ACHN (cell line): ENCODE results near the gene HOXA11.
A peak's percentile ranks its signal among the peaks of the same experiment; 100 is the strongest.

Experiments
- DNase-seq: peaks from one replicate; pipeline ENCODE4 v3.0.0-alpha.2; 2015
- in situ Hi-C: cut with HindIII; loops from 2 replicates; pipeline ENCODE4 v1.10.0; 2017; ENCODE audit warnings: low sequenced_read_pairs, low pct_ligation_motif_present, low pct_unique_long_range_greater_than_20kb

Gene HOXA11

DNA sequence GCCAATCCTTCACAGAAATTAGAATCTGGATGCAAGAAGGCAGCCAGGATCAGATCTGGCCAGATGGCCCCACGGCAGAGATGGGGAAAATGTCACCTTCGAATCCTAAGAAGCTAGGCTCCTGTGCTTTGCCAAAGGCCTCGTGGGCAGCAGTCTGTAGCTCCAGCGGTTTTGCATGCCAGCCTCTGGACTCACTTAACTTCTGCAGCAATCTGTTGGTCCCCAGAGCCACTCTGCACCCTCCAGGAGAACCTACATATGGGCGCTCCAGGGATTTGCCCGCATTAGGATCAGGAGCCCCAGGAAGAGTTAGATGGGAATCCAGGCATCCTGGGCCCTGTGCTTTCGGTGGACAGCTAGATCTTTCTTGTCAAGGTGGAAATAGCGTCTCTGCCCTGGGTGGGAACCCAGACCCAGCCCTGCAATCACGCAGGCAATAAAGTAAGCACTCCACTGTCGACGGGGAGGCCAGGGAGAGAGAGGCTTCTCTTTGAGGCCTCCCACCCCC lies 25.0 kb upstream of the HOXA11 start:
- DNase-seq: no peak
- in situ Hi-C loops: loop anchor here (25.0 kb wide), 1 partner anchor 377 kb away; no protein-coding TSS in a partner anchor

DNA sequence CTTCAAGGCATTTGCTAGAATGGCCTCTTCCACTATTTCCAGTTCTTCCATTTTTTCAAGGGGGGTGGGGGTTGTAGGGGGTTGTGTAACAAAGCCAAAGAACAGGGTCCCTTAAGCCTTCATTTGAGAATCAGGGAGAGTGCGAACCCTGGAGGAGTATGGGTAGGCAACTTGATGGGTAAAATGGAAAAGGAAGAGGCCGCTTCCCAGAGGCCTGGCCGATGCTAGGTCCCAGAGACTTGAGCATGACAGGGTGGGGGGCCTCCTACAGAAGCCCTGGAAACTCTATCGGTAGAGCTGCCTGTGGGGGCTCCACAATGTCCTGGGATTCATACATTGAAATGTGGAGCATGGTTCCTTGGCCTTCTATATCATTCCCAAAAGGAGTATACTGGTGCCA lies 24.0 kb upstream of the HOXA11 start:
- in situ Hi-C loops: loop anchor here (25.0 kb wide), 1 partner anchor 378 kb away; no protein-coding TSS in a partner anchor
- no peak for DNase-seq

GRCh38 chr7:27207348-27207985 lies 22.4 kb upstream of the HOXA11 start:
- in situ Hi-C loops: loop anchor here (25.0 kb wide), 1 partner anchor 380 kb away; no protein-coding TSS in a partner anchor
- DNase-seq: no peak

- no peak for DNase-seq
- in situ Hi-C loops: loop anchor here (25.0 kb wide), 1 partner anchor 382 kb away; no protein-coding TSS in a partner anchor
Observed at GRCh38 chr7:27205325-27206280, 20.6 kb upstream of the HOXA11 start.

GRCh38 chr7:27204851-27205322 lies 19.9 kb upstream of the HOXA11 start:
- in situ Hi-C loops: loop anchor here (25.0 kb wide), 1 partner anchor 382 kb away; no protein-coding TSS in a partner anchor
- peak; percentile 27 for DNase-seq

GRCh38 chr7:27203964-27204594 lies 19.0 kb upstream of the HOXA11 start:
- in situ Hi-C loops: loop anchor here (25.0 kb wide), 1 partner anchor 383 kb away; no protein-coding TSS in a partner anchor
- no peak for DNase-seq

- in situ Hi-C loops: loop anchor here (25.0 kb wide), 1 partner anchor 384 kb away; no protein-coding TSS in a partner anchor
Observed at GRCh38 chr7:27203365-27203953, 18.4 kb upstream of the HOXA11 start.

GRCh38 chr7:27202862-27203134 lies 17.8 kb upstream of the HOXA11 start:
- no peak for DNase-seq
- in situ Hi-C loops: loop anchor here (25.0 kb wide), 1 partner anchor 385 kb away; no protein-coding TSS in a partner anchor

More at GRCh38 chr7:27203365-27203953, 18.4 kb upstream of the HOXA11 start:
- DNase-seq: no peak

- no peak for DNase-seq
- in situ Hi-C loops: loop anchor here (25.0 kb wide), 1 partner anchor 385 kb away; no protein-coding TSS in a partner anchor
Observed at GRCh38 chr7:27202018-27202861, 17.2 kb upstream of the HOXA11 start.

- no peak for DNase-seq
- in situ Hi-C loops: loop anchor here (25.0 kb wide), 1 partner anchor 386 kb away; no protein-coding TSS in a partner anchor
Observed at GRCh38 chr7:27201580-27202017, 16.6 kb upstream of the HOXA11 start.

DNA sequence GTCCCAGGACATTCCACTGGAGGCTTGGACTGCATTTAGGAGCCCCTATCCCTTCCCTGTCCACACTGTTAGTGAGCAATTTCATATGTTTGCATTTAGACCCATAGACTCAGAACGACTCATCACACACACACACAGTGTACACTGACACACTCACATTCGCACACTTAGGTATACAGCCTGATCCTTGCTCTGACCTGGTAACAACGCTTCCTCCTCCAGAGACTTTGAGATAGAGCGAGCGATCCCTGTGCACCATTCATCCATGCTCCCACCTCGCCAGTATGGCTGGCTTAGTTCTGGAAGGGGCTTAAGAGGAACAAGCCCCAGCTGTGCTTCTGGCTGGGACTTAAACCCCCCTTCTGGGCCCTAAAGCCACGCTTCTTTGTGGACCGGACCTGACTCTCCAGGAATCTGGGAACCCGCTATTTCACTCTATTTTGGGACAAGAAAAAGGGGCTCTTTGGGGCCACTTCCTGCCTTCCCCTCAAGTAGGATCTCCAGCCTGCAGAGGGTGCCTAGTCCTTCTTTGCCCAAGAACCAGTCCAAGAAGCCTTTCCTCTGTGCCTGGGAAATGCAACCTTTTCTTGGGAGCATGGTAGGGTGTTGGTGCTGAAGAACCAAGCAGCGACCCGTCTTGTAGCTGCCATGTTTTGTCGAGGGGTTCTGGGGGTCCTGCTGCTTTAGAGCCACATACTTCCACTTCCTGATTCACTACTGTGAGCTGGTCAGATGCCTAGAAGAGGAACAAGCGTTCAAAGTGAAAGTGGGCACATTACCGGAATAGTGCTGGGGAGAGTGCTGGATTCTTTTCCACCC lies 15.9 kb upstream of the HOXA11 start:
- no peak for DNase-seq

DNA sequence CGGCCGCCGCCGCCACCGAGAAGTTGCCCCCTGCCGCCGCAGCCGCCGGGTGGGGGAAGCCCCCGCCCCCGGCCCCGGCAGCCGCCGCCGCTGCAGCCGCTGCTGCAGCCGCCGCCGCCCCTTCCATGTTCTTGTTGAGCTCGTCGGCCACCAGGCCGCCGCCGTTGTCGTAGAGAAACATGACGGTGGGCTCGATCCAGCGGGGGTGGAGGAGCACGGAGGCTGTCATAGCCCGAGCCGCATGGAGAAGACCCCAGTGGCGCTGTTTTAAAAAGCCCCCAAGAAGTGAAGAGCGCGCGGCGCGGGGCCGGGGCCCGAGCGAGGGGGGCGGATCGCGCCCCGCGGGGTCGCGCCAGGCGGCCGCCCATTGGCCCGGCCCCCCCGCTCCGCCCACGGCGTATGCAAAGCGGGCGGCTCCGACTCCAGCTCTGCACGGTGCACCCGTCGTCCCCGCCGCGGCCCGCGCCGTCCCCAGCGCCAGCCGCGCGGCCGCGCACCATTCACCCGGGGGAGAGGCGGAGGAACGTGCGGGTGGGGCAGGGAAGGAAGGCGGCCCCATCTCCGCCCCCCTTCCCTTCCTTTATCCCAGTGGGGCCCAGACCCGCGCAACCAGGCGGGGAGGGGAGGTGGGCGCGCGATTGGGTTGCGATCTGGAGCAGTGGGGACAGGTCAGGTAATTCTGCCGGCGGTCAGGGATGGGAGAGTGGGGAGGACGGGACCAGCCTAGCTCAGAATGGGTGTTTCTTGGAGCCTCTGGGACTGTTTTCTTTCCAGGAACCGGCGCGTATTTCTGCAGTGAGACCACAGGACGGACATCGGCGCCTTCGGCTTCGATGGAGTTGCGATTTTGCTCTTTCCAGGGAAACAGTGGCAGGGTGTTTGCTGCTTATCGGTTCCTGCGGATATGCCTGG lies 15.1 kb upstream of the HOXA11 start, which contains the start of gene HOXA13:
TSS of gene HOXA13 (minus strand) at position 243 of the 912 bp plus-strand sequence. CDS start at position 229, 14 bp downstream.
- DNase-seq: peak; percentile 84

More for the DNA sequence above, 15.9 kb upstream of the HOXA11 start:
- in situ Hi-C loops: loop anchor here (25.0 kb wide), 1 partner anchor 386 kb away; no protein-coding TSS in a partner anchor

DNA sequence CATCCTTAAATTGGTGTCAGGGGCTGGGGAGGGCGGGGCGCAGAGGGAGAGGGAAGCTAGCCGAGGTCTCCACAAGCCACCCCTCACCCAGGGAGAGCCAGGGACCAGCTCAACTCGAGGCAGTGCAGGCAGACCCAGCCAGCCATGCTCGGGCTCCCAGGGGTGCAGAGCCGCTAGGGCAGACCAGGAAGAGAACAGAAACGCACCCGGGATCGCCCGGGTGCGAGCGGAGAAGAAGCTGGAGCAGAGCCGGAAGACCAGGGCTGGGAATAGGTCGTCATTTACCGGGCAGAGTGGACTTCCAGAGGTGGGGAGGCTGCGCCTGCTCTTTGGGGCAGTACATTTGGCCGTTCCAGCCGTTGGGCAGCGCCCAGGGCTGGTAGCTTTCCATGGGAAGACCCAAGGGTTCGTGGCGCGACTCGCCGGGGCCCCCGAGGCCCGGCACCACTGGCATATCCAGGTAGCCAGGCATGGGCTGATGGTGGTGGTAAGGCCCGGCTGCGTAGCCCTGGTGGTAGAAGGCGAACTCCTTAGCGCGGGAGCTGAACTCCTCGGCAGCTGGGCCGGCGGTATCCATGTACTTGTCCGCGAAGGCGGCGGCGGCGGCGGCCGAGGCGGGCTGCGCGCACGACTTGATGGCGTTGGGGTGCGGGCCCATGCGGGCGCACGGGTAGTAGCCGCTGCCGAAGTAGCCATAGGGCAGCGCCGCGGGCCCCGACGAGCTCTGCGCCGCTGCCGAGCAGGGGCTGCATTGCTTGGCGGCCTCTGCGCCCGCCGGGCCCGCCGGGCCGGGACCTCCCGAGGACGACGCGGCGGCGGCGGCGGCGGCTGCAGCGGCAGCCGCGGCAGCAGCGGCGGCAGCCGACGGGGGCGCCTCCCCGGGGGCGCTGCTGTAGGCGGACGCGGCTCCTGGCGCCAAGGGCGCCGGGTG lies 14.1 kb upstream of the HOXA11 start:
- in situ Hi-C loops: no loop called here
- peak; percentile 45 for DNase-seq

More for the DNA sequence above, 15.1 kb upstream of the HOXA11 start, which contains the start of gene HOXA13:
- in situ Hi-C loops: loop anchor here (25.0 kb wide), 1 partner anchor 387 kb away; no protein-coding TSS in a partner anchor

GRCh38 chr7:27198138-27198841 lies 13.3 kb upstream of the HOXA11 start:
- no peak for DNase-seq
- in situ Hi-C loops: no loop called here
